Measurements from ENCODE around the gene SEC23IP. TPM values are rescaled to one million over a fixed set of nuclear protein-coding genes. Genes with fewer than 3 reads are reported as not detected.
A peak's percentile ranks its signal among the peaks of the same experiment; 100 is the strongest.
"Not testable (repeated sequence)": the region's sequence is repeated elsewhere in the genome, so short reads cannot be mapped to it uniquely, and the experiment has no call there.

The SEC23IP gene
- polyA plus RNA-seq, 1 donor: 41.9 TPM

DNA sequence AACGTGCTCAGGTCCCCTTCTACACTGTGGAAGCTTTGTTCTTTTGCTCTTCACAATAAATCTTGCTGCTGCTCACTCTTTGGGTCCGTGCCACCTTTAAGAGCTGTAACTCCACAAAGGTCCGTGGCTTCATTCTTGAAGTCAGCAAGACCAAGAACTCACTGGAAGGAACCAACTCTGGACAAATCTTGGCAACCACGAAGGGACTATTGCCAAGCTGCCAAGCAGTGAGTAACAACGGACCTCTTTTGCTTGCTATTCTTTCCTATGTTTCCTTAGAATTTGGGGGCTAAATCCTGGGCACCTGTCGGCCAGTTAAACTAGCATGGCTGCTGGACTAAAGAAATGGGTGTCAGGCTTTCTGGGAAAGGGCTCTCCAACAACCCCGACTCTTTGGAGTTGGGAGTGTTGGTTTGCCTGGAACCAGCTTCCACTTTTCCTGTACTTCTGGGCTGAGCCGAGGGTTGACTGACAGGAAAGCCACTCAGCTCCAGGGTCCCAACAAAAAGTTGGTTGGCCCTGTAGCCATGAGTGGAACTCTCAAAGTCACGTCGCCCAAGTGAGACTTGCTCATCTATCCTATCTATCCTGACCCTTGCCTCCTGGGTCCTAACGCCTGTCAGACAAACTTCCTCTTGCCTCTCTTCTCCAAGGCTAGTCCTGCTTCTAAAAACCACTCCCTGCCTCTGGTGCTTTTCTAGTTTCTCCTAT, 8.5 kb upstream of the SEC23IP start:
- not testable (repeated sequence) for H3K9me3 ChIP-seq (ENCODE audit: control insufficient read depth, low read depth, low read length); H3K27ac ChIP-seq (ENCODE audit: low read length); H3K4me3 ChIP-seq (ENCODE audit: low read length); H3K36me3 ChIP-seq (ENCODE audit: control insufficient read depth, insufficient read depth, low read length); H3K4me1 ChIP-seq (ENCODE audit: control insufficient read depth, insufficient read depth, low read length); DNase-seq; H3K27me3 ChIP-seq (ENCODE audit: control insufficient read depth, insufficient read depth, low read length)
- no CpG with 5 or more reads among the region's 11 CpGs for WGBS (ENCODE audit: insufficient coverage, low lambda C conversion rate)

DNA sequence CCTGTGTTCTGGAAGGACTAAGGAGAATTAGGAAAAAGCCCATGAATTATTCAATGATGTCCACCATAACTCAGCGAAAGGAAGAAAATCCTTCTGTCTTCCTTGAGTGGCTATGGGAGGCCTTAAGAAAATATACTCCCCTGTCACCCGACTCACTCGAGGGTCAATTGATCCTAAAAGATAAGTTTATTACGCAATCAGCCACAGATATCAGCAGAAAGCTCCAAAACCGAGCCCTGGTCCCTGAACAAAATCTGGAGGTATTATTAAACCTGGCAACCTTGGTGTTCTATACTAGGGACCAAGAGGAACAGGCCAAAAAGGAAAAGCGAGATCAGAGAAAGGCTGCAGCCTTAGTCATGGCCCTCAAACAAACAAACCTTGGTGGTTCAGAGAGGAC, 6.5 kb upstream of the SEC23IP start:
- not testable (repeated sequence) for H3K27me3 ChIP-seq (ENCODE audit: control insufficient read depth, insufficient read depth, low read length); H3K36me3 ChIP-seq (ENCODE audit: control insufficient read depth, insufficient read depth, low read length); H3K4me1 ChIP-seq (ENCODE audit: control insufficient read depth, insufficient read depth, low read length); H3K27ac ChIP-seq (ENCODE audit: low read length); DNase-seq; H3K9me3 ChIP-seq (ENCODE audit: control insufficient read depth, low read depth, low read length); H3K4me3 ChIP-seq (ENCODE audit: low read length)
- WGBS (ENCODE audit: insufficient coverage, low lambda C conversion rate): no CpG with 5 or more reads among the region's 6 CpGs

DNA sequence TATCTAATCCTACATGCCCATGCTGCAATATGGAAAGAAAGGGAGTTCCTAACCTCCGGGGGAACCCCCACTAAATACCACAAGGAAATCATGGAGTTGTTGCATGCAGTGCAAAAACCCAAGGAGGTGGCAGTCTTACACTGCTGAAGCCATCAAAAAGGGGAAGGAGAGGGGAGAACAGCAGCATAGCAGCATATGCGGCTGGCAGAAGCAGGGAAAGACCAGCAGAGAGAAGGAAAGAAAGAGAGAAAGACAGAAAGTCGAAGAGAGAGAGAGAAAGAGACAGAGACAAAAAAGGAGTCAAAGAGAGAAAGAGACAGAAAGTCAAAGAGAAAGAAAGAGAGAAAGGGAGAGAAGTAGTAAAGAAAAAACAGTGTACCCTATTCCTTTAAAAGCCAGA, 3.8 kb upstream of the SEC23IP start:
- not testable (repeated sequence) for H3K4me3 ChIP-seq (ENCODE audit: low read length); H3K9me3 ChIP-seq (ENCODE audit: control insufficient read depth, low read depth, low read length); H3K27me3 ChIP-seq (ENCODE audit: control insufficient read depth, insufficient read depth, low read length); H3K4me1 ChIP-seq (ENCODE audit: control insufficient read depth, insufficient read depth, low read length); DNase-seq; H3K36me3 ChIP-seq (ENCODE audit: control insufficient read depth, insufficient read depth, low read length); H3K27ac ChIP-seq (ENCODE audit: low read length)
- WGBS (ENCODE audit: insufficient coverage, low lambda C conversion rate): 94% methylated on average over 2 of the region's 3 CpGs

DNA sequence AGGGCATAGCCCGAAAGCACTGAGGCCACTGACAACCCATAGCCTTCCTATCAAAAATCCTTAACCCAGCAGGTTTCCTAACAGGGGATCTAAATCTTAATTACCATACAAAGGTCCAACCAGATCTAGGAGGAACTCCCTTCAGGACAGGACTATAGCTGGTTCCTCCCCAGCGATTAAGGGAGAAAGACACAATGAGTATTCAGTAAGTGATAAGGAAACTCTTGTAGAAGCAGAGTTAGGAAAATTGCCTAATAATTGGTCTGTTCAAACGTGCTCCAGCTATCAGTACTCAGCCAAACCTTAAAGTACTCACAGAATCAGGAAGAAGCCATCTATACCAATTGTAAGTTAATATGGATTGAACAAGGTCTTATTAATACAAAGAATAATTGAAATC, 3.3 kb upstream of the SEC23IP start:
- not testable (repeated sequence) for DNase-seq; H3K4me3 ChIP-seq (ENCODE audit: low read length); H3K27ac ChIP-seq (ENCODE audit: low read length); H3K9me3 ChIP-seq (ENCODE audit: control insufficient read depth, low read depth, low read length); H3K36me3 ChIP-seq (ENCODE audit: control insufficient read depth, insufficient read depth, low read length); H3K27me3 ChIP-seq (ENCODE audit: control insufficient read depth, insufficient read depth, low read length); H3K4me1 ChIP-seq (ENCODE audit: control insufficient read depth, insufficient read depth, low read length)
- WGBS (ENCODE audit: insufficient coverage, low lambda C conversion rate): no CpG with 5 or more reads among the region's 3 CpGs

DNA sequence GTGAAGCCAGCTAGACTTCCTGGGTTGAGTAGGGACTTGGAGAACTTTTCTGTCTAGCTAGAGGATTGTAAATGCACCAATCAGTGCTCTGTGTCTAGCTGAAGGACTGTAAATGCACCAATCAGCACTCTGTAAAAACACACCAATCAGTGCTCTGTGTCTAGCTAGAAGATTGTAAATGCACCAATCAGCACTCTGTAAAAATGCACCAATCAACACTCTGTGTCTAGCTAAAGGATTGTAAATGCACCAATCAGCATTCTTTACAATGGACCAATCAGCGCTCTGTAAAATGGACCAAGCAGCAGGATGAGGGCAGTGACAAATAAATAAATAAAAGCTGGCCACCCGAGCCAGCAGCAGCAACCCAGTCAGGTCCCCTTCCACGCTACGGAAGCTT, 2.2 kb upstream of the SEC23IP start:
- H3K4me3 ChIP-seq (ENCODE audit: low read length); DNase-seq; H3K4me1 ChIP-seq (ENCODE audit: control insufficient read depth, insufficient read depth, low read length); H3K9me3 ChIP-seq (ENCODE audit: control insufficient read depth, low read depth, low read length); H3K36me3 ChIP-seq (ENCODE audit: control insufficient read depth, insufficient read depth, low read length); H3K27ac ChIP-seq (ENCODE audit: low read length); H3K27me3 ChIP-seq (ENCODE audit: control insufficient read depth, insufficient read depth, low read length): not testable (repeated sequence)
- no CpG with 5 or more reads among the region's 4 CpGs for WGBS (ENCODE audit: insufficient coverage, low lambda C conversion rate)

DNA sequence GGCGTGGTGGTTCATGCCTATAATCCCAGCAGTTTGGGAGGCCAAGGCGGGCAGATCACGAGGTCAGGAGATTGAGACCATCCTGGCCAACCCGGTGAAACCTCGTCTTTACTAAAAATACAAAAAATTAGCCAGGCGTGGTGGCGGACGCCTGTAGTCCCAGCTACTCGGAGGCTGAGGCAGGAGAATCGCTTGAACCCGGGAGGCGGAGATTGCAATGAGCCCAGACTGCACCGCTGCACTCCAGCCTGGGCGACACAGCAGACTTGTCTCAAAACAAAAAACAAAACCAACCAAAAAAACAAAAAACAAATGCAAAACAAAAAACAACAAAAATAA, 712 bp upstream of the SEC23IP start:
- H3K36me3 ChIP-seq (ENCODE audit: control insufficient read depth, insufficient read depth, low read length); H3K9me3 ChIP-seq (ENCODE audit: control insufficient read depth, low read depth, low read length); DNase-seq; H3K27me3 ChIP-seq (ENCODE audit: control insufficient read depth, insufficient read depth, low read length): not testable (repeated sequence)
- peak overlapping the region; percentile 60 for H3K27ac ChIP-seq (ENCODE audit: low read length)
- 69% methylated on average over 4 of the region's 14 CpGs for WGBS (ENCODE audit: insufficient coverage, low lambda C conversion rate)
- H3K4me3 ChIP-seq (ENCODE audit: low read length): peak overlapping the region; percentile 69
- H3K4me1 ChIP-seq (ENCODE audit: control insufficient read depth, insufficient read depth, low read length): peaks cover 15% of the 10 kb centered on the region

DNA sequence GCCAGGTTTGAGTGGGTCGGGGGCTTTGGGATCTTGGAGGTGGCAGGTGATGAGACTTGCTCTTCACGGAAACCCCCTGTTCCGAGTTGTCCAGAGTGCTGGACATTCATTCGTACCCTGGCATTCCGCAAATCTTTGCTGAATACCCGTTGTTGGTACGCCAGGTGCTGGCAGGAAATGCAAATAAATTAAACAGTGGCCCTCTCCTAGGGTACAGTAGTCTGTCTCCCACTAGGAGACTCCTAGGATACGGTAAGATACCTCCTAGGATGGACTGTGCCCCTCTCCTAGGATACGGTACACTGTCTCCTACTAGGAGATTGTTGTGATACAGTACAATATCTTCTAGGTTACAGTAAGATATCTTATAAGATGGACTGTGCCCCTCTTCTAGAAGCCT, 544 bp downstream of the SEC23IP start:
- Histone ChIP-seq H3K9me3 (ENCODE audit: control insufficient read depth, low read depth, low read length) (no peaks in the 10 kb centered on the region), H3K4me3 (ENCODE audit: low read length) (peak overlapping the region; percentile 69), H3K27ac (ENCODE audit: low read length) (peak overlapping the region; percentile 60), H3K27me3 (ENCODE audit: control insufficient read depth, insufficient read depth, low read length) (no peaks in the 10 kb centered on the region), H3K36me3 (ENCODE audit: control insufficient read depth, insufficient read depth, low read length) (peaks cover 4% of the 10 kb centered on the region), H3K4me1 (ENCODE audit: control insufficient read depth, insufficient read depth, low read length) (peaks cover 20% of the 10 kb centered on the region)
- DNase-seq: peak in 1 of 2 donors; percentile 50
- WGBS (ENCODE audit: insufficient coverage, low lambda C conversion rate): no CpG with 5 or more reads among the region's 9 CpGs

DNA sequence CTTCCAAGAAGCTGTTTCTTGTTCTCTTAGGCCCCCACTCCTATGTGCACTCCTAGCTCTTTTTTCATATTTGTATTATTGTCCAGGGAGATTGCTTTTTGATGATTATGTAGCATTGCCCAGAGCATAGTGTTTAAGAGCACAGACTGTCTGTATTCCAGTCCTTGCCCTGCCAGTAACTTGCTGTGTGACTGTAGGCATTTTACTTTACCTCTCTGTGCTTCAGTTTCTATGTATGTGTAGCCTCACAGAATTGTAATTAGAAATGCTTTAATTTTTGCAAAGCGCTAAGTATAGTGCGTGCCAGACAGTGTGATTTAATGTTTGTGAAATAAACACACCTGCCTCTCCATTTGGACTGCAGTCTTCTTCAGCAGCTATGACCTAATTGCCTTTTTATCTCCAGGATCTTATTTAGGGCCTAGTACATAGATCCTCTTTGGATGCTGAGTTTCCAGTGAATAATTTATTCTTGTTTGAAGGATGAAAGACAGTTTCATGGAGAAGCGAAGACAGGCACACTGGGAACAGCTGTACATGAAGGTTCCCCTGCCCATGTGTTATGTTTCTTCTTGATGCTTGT, 1.4 kb downstream of the SEC23IP start:
- WGBS (ENCODE audit: insufficient coverage, low lambda C conversion rate): 83% methylated on average over 1 of the region's 3 CpGs
- Histone ChIP-seq H3K27ac (ENCODE audit: low read length) (no peak overlapping the region), H3K36me3 (ENCODE audit: control insufficient read depth, insufficient read depth, low read length) (peaks cover 9% of the 10 kb centered on the region), H3K4me3 (ENCODE audit: low read length) (peak overlapping the region; percentile 69), H3K27me3 (ENCODE audit: control insufficient read depth, insufficient read depth, low read length) (no peaks in the 10 kb centered on the region), H3K9me3 (ENCODE audit: control insufficient read depth, low read depth, low read length) (no peaks in the 10 kb centered on the region), H3K4me1 (ENCODE audit: control insufficient read depth, insufficient read depth, low read length) (peaks cover 20% of the 10 kb centered on the region)
- DNase-seq: no peak

DNA sequence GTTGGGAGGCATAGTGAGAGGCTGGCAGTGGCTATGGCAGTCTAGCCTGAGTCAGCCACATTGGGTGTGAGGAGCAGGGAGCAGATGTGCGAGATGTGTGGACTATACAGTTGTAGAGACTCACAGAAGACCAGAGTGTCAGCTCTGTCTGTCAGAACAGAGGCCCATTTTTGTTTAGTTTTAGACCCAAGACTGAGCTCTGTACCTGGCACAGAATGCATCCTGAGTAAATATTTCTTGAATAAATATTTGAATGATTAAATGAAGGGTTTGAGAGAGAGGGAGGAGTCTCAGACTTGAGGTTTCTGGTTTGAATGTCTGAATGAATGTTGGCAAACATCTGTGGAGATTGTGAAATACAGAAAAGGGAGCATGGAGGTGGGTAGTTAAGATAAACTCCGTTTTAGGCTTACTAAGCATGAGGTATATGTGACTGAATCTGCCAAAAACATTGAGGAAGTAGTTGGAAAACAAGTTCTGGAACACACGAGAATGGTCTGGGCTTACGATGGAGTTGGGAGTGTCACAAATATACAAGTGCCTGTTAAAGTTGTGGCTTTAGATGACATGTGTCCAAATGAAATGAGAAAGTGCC, 3.6 kb downstream of the SEC23IP start:
- no peak overlapping the region for H3K27ac ChIP-seq (ENCODE audit: low read length)
- H3K4me3 ChIP-seq (ENCODE audit: low read length): no peak overlapping the region
- peaks cover 14% of the 10 kb centered on the region for H3K36me3 ChIP-seq (ENCODE audit: control insufficient read depth, insufficient read depth, low read length)
- whole genome bisulfite sequencing (ENCODE audit: insufficient coverage, low lambda C conversion rate): no CpG with 5 or more reads among the region's 4 CpGs
- H3K9me3 ChIP-seq (ENCODE audit: control insufficient read depth, low read depth, low read length): no peaks in the 10 kb centered on the region
- peaks cover 20% of the 10 kb centered on the region for H3K4me1 ChIP-seq (ENCODE audit: control insufficient read depth, insufficient read depth, low read length)
- H3K27me3 ChIP-seq (ENCODE audit: control insufficient read depth, insufficient read depth, low read length): no peaks in the 10 kb centered on the region
- peak in 1 of 2 donors; percentile 17 for DNase-seq

DNA sequence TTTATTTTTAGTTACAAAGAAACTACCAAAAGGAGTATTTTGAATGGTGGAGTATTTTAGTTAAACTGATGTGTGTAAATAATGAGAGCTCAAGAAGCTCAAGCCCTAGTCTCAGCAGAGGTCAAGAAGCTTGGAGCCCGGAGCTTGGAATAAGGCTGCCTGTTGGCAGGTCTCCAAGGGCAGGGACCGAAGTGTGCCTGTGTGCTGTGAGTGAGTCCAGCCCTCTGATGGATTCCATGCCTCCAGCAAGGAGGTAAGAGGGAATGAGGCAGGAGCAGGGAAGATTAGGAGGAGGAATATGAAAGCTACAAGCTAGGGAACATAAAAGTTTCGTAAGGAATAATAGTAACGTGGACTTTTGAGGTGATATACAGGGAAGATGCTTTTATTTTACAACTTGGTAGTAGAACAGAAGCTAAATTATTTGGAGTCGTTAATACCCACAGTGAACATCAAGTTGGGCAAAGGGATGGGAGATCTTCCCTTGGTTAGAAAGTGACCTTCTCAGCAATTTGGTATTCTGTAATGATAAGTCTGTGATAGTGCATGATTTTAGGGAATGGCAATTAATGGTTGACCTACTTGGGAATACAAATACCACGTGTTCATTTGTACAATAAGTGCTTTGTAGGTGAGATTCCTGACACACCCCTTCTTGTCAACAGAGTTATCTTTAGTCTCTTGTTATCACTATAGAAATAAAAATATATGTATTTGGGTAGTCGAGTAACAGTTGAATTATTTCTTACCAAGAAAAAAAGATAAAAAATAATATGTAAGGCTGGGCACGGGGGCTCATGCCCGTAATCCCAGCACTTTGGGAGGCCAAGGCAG, 4.6 kb downstream of the SEC23IP start:
- Histone ChIP-seq H3K9me3 (ENCODE audit: control insufficient read depth, low read depth, low read length) (no peaks in the 10 kb centered on the region), H3K4me3 (ENCODE audit: low read length) (no peak overlapping the region), H3K36me3 (ENCODE audit: control insufficient read depth, insufficient read depth, low read length) (peaks cover 16% of the 10 kb centered on the region), H3K27me3 (ENCODE audit: control insufficient read depth, insufficient read depth, low read length) (no peaks in the 10 kb centered on the region), H3K27ac (ENCODE audit: low read length) (peak overlapping the region; percentile 44), H3K4me1 (ENCODE audit: control insufficient read depth, insufficient read depth, low read length) (peaks cover 20% of the 10 kb centered on the region)
- WGBS (ENCODE audit: insufficient coverage, low lambda C conversion rate): 16% methylated on average over 6 of the region's 9 CpGs
- peak; percentile 48 to 72 for DNase-seq

Data from large intestine (tissue), 3 donors.